Trophoblast cell (in vitro differentiated cells and primary cell): ENCODE results near the gene MSL3.

Experiments used
- DNase-seq, 2 donors: peaks; one replicate each; pipeline ENCODE4 v3.0.0-alpha.2; 2016
- H2AFZ ChIP-seq: 2 replicates; pipeline ENCODE4 v1.6.1; 2013; ENCODE audit warnings: low read length, moderate library complexity, mild to moderate bottlenecking; ENCODE audit not compliant: insufficient read depth, poor library complexity
- H2AK5ac ChIP-seq: 2 replicates; pipeline ENCODE4 v1.6.1; 2013; ENCODE audit warnings: mild to moderate bottlenecking, low read length
- H2BK120ac ChIP-seq: 2 replicates; pipeline ENCODE4 v1.6.1; 2013; ENCODE audit warnings: low read length, mild to moderate bottlenecking, moderate library complexity; ENCODE audit not compliant: insufficient read depth, poor library complexity
- H2BK12ac ChIP-seq: 2 replicates; pipeline ENCODE4 v1.6.1; 2013; ENCODE audit warnings: mild to moderate bottlenecking, low read length, moderate library complexity
- H2BK5ac ChIP-seq: 2 replicates; pipeline ENCODE4 v1.6.1; 2013; ENCODE audit warnings: low read length, low read depth, moderate library complexity, mild to moderate bottlenecking; ENCODE audit not compliant: poor library complexity
- H3K14ac ChIP-seq: 2 replicates; pipeline ENCODE4 v1.6.1; 2013; ENCODE audit warnings: mild to moderate bottlenecking, low read length
- H3K18ac ChIP-seq: 2 replicates; pipeline ENCODE4 v1.6.1; 2013; ENCODE audit warnings: mild to moderate bottlenecking, low read length
- H3K23ac ChIP-seq: 2 replicates; pipeline ENCODE4 v1.6.1; 2013; ENCODE audit warnings: low read length
- H3K27ac ChIP-seq: 2 replicates; pipeline ENCODE4 v1.5.1; 2013; ENCODE audit warnings: low read depth, mild to moderate bottlenecking, inconsistent platforms, low read length, moderate library complexity
- H3K27me3 ChIP-seq: 2 replicates; pipeline ENCODE4 v1.6.1; 2013; ENCODE audit warnings: inconsistent platforms, mild to moderate bottlenecking, low read length, moderate library complexity; ENCODE audit not compliant: insufficient read depth
- H3K36me3 ChIP-seq, 2 experiments: 1 replicate in 1 of 2; 2 replicates in 1 of 2; pipeline ENCODE4 v1.6.1; 2013; ENCODE audit warnings: low read length in 2 of 2, mild to moderate bottlenecking in 2 of 2, moderate library complexity in 1 of 2; ENCODE audit not compliant: insufficient read depth in 2 of 2, control insufficient read depth in 1 of 2
- H3K4ac ChIP-seq: 2 replicates; pipeline ENCODE4 v1.6.1; 2013; ENCODE audit warnings: low read depth, mild to moderate bottlenecking, low read length, moderate library complexity
- H3K4me1 ChIP-seq, 2 experiments: 1 replicate in 1 of 2; 2 replicates in 1 of 2; pipeline ENCODE4 v1.6.1; 2013; ENCODE audit warnings: low read length in 2 of 2, mild to moderate bottlenecking in 2 of 2, moderate library complexity in 1 of 2; ENCODE audit not compliant: insufficient read depth in 2 of 2, control insufficient read depth in 1 of 2
- H3K4me2 ChIP-seq: 2 replicates; pipeline ENCODE4 v1.6.1; 2013; ENCODE audit warnings: inconsistent platforms, mild to moderate bottlenecking, low read length, moderate library complexity
- H3K4me3 ChIP-seq: 2 replicates; pipeline ENCODE4 v1.5.1; 2013; ENCODE audit warnings: mild to moderate bottlenecking, low read depth, low read length, inconsistent platforms
- H3K79me1 ChIP-seq: one replicate; pipeline ENCODE4 v1.6.1; 2013; ENCODE audit warnings: low read length
- H3K79me2 ChIP-seq: 2 replicates; pipeline ENCODE4 v1.6.1; 2013; ENCODE audit warnings: low read length, mild to moderate bottlenecking; ENCODE audit not compliant: control insufficient read depth, insufficient read depth, poor library complexity
- H3K9ac ChIP-seq: 2 replicates; pipeline ENCODE4 v1.6.1; 2013; ENCODE audit warnings: mild to moderate bottlenecking, low read length
- H3K9me3 ChIP-seq: 2 replicates; pipeline ENCODE4 v1.6.1; 2013; ENCODE audit warnings: low read depth, mild to moderate bottlenecking, control low read depth, inconsistent platforms, low read length; ENCODE audit not compliant: insufficient read depth
- H4K12ac ChIP-seq: 2 replicates; pipeline ENCODE4 v1.6.1; 2013; ENCODE audit warnings: low read depth, mild to moderate bottlenecking, low read length, moderate library complexity
- H4K8ac ChIP-seq: 2 replicates; pipeline ENCODE4 v1.6.1; 2013; ENCODE audit warnings: low read depth, mild to moderate bottlenecking, low read length, moderate library complexity
- H4K91ac ChIP-seq: one replicate; pipeline ENCODE4 v1.6.1; 2013; ENCODE audit warnings: low read depth, mild to moderate bottlenecking, low read length, moderate library complexity
- WGBS: extraction: QIAGEN DNeasy Blood & Tissue Kit; methylation state at CpG from one replicate; pipeline ENCODE4 v1.1.7; 2013; ENCODE audit warnings: missing lambda C conversion rate; ENCODE audit not compliant: insufficient read length, insufficient coverage; ENCODE audit errors: extremely low coverage; 5-methylcytosine and 5-hydroxymethylcytosine counted together

Gene MSL3

DNA sequence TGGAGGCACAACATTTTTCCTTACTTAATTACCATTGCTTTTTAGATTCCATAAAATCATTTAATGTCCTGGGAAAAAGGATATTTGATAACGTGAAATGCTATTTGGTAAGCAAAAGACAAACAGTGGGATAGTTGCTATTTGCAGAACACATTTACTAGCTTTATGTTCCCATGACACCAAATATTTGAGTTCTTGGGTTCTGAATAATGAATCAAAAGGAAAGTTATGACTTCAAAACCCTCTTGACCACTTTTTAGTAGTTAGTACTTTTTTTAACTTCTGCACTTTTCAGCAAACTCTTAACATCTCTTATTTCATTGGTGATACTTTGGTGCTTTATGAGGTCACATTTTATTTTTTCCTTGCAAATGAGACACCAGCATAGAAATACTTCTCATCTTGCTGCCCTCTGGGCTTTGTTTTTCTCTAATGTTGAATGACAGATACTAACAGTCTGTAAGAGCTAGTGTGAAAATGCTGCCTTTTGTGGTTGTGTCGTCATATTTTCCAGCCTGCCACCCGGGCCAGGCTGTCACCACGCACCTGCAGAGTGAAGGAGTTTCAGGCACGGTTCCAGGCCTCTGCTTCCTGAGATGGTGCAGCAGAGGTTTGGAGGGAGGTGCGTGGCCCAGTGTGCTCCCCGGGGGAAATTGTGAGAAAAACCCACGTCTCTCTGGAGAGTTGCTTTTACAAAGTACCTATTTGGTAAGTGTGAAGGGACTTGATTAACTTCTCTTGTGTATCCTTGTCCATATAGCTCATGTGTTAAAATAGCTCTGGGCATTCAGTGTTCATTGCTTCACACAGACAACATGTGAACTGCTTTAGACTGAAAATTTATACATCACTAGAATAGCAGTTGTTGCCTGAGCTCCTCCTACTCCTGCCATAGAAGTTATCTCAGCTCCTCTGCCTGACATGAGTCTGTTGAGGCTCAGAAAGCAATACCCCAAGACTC is 34.7 kb downstream of the MSL3 start:
- Histone ChIP-seq H2BK120ac (no peak overlapping the region), H3K18ac (no peak overlapping the region), H2BK12ac (no peak overlapping the region), H3K4me2 (no peak overlapping the region), H3K27me3 (no peaks in the 10 kb centered on the region), H3K79me2 (no peaks in the 10 kb centered on the region), H3K27ac (no peak overlapping the region), H4K8ac (no peak overlapping the region), H3K14ac (no peak overlapping the region), H2AFZ (no peak overlapping the region), H3K4me3 (no peak overlapping the region), H4K12ac (no peak overlapping the region), H2BK5ac (no peak overlapping the region), H3K4ac (no peak overlapping the region), H3K4me1 (no peaks in the 10 kb centered on the region), H3K36me3 (no peaks in the 10 kb centered on the region), H3K9me3 (no peaks in the 10 kb centered on the region), H3K9ac (no peak overlapping the region), H2AK5ac (no peak overlapping the region), H4K91ac (no peak overlapping the region), H3K23ac (no peak overlapping the region), H3K79me1 (no peaks in the 10 kb centered on the region)
- no peak for DNase-seq
- no CpG with 5 or more reads among the region's 8 CpGs for WGBS

DNA sequence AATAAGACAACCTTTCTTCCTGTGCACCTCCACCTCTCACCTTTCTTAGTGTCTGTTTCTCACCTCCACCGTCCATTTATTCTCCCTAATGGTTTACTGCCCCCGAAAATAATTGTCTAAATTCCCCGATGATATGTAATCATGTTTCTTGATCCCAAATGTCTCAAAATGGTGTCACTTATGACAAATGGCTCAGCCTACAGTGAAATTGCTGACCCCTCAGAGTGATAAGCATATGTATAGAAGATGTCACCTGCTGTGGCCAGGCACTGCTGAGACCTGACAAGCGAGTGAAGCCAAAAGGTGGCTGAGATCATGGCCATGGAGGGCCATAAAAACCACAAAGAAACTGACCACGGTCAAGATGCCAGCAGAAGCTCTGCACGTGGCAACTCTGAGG is 35.7 kb downstream of the MSL3 start:
- WGBS = no CpG with 5 or more reads among the region's 6 CpGs

DNA sequence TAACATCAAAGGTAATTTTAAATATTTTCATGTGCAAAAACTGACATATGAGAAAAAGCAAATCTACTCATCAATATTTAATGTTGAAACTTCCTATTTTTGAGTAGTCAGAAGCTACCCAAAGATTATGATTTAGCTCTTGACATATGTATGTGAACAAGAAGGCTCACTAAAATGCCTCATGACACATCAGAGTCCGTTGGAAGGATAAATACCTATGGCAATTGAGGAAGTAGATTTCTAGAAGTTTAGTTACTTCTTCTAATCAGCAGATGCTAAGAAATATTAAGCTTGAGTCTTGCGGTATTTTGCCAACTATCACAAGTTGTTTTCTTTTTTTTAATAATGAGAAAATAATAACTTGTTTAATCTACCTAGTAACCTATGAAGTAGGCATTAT is 55.3 kb downstream of the MSL3 start:
- H3K4me2 ChIP-seq = no peak overlapping the region
- H3K9ac ChIP-seq = no peak overlapping the region
- no peak overlapping the region for H2BK120ac ChIP-seq
- H2BK5ac ChIP-seq = no peak overlapping the region
- DNase-seq = no peak
- no peak overlapping the region for H3K4me3 ChIP-seq
- no peaks in the 10 kb centered on the region for H3K4me1 ChIP-seq
- no peaks in the 10 kb centered on the region for H3K27me3 ChIP-seq
- no peaks in the 10 kb centered on the region for H3K79me2 ChIP-seq
- no peak overlapping the region for H3K27ac ChIP-seq
- no peak overlapping the region for H3K18ac ChIP-seq
- H4K12ac ChIP-seq = no peak overlapping the region
- no peak overlapping the region for H3K4ac ChIP-seq
- no peaks in the 10 kb centered on the region for H3K9me3 ChIP-seq
- WGBS = no CpG with 5 or more reads among the region's 2 CpGs
- H3K79me1 ChIP-seq = no peaks in the 10 kb centered on the region
- no peak overlapping the region for H2AFZ ChIP-seq
- H3K23ac ChIP-seq = no peak overlapping the region
- no peak overlapping the region for H2AK5ac ChIP-seq
- H4K91ac ChIP-seq = no peak overlapping the region
- no peak overlapping the region for H4K8ac ChIP-seq
- no peaks in the 10 kb centered on the region for H3K36me3 ChIP-seq
- no peak overlapping the region for H3K14ac ChIP-seq
- H2BK12ac ChIP-seq = no peak overlapping the region

More for the DNA sequence above, 35.7 kb downstream of the MSL3 start:
- Histone ChIP-seq H4K91ac (no peak overlapping the region), H3K27me3 (no peaks in the 10 kb centered on the region), H3K14ac (no peak overlapping the region), H2BK5ac (no peak overlapping the region), H3K4me2 (no peak overlapping the region), H3K9ac (no peak overlapping the region), H3K4me1 (no peaks in the 10 kb centered on the region), H3K36me3 (no peaks in the 10 kb centered on the region), H3K18ac (no peak overlapping the region), H3K9me3 (no peaks in the 10 kb centered on the region), H2AFZ (no peak overlapping the region), H3K4me3 (no peak overlapping the region), H3K23ac (no peak overlapping the region), H2BK12ac (no peak overlapping the region), H2BK120ac (no peak overlapping the region), H2AK5ac (no peak overlapping the region), H4K12ac (no peak overlapping the region), H4K8ac (no peak overlapping the region), H3K79me2 (no peaks in the 10 kb centered on the region), H3K4ac (no peak overlapping the region), H3K27ac (no peak overlapping the region), H3K79me1 (no peaks in the 10 kb centered on the region)
- DNase-seq = no peak
